ENCODE measurements around the gene TF. TPM values are rescaled to one million over a fixed set of nuclear protein-coding genes. Genes with fewer than 3 reads are reported as not detected.
A peak's percentile ranks its signal among the peaks of the same experiment; 100 is the strongest.

Gene TF
- total and polyA plus RNA-seq, 2 of the 8 experiments (the other 6 are each of a cell fraction or from before 2014, with no cell fraction given): 0.02 to 0.26 TPM

- no peaks in the 10 kb centered on the region for H3K9me3 ChIP-seq (ENCODE audit: insufficient read depth in 2 of 2, low read depth in 1 of 2, low read length in 1 of 2)
- H2BK20ac ChIP-seq (ENCODE audit: low read length): no peak overlapping the region
- H2BK5ac ChIP-seq (ENCODE audit: low read depth, low read length): no peak overlapping the region
- no peak overlapping the region for H2AFZ ChIP-seq (ENCODE audit: low read length)
- H4K8ac ChIP-seq (ENCODE audit: extremely low read depth, insufficient read depth, low read length): no peak overlapping the region
- no peak overlapping the region for H4K91ac ChIP-seq (replicated peaks; ENCODE audit: insufficient read length, low read length)
- no peak overlapping the region for H3K14ac ChIP-seq (ENCODE audit: insufficient read length)
- no peak overlapping the region for H4K5ac ChIP-seq (ENCODE audit: insufficient read length, low read depth, low read length)
- H2BK15ac ChIP-seq (ENCODE audit: low read length): no peak overlapping the region
- H2AK5ac ChIP-seq (ENCODE audit: low read depth, low read length): no peak overlapping the region
- no peak overlapping the region for H3K4ac ChIP-seq (replicated peaks; ENCODE audit: insufficient read length, low read depth, low read length)
- H3K4me2 ChIP-seq (ENCODE audit: insufficient read depth in 1 of 2, low read depth in 2 of 2, low read length in 2 of 2): no peak overlapping the region
- no peak overlapping the region for H3K9ac ChIP-seq (replicated peaks in 1 of 4; ENCODE audit: extremely low read depth in 1 of 4, low read depth in 3 of 4, low read length in 3 of 4)
- no peak for FAIRE-seq
- ChIA-PET CTCF (ENCODE audit: partially characterized antibody) (interaction anchor here (1.1 to 7.9 kb wide), 2 partner anchors 11 to 43 kb away, joined by 3 to 75 read pairs; no protein-coding TSS in a partner anchor), POLR2A (ENCODE audit: partially characterized antibody) (no interaction called here)
- no peaks in the 10 kb centered on the region for H3K23me2 ChIP-seq (ENCODE audit: low read depth, low read length)
- H3K56ac ChIP-seq (replicated peaks; ENCODE audit: insufficient read length, low read depth, low read length): no peak overlapping the region
- peaks cover 0 to 1% of the 10 kb centered on the region in 2 experiments for H4K20me1 ChIP-seq (replicated peaks in 1 of 2; ENCODE audit: control insufficient read depth in 1 of 2, insufficient read depth in 2 of 2, low read length in 2 of 2)
- no peaks in the 10 kb centered on the region for H3K79me1 ChIP-seq (ENCODE audit: low read depth, low read length)
- H3K18ac ChIP-seq (ENCODE audit: extremely low read depth, low read length): no peak overlapping the region
- no peaks in the 10 kb centered on the region for H3K27me3 ChIP-seq (replicated peaks in 1 of 4; ENCODE audit: control insufficient read depth in 3 of 4, extremely low read depth in 1 of 4, insufficient read depth in 3 of 4, low read length in 3 of 4)
- H3K4me3 ChIP-seq (ENCODE audit: extremely low read depth in 1 of 4, insufficient read depth in 2 of 4, low read depth in 3 of 4, low read length in 4 of 4): no peak overlapping the region
- H3K36me3 ChIP-seq (ENCODE audit: control insufficient read depth in 2 of 4, insufficient read depth in 4 of 4, low read length in 3 of 4): peaks cover 0 to 1% (median 0%) of the 10 kb centered on the region in 4 experiments; a peak in 1 of 8 replicates
- no peak overlapping the region for H2BK12ac ChIP-seq (ENCODE audit: low read depth, low read length)
- no peaks in the 10 kb centered on the region for H3K79me2 ChIP-seq (ENCODE audit: control insufficient read depth in 1 of 2, insufficient read depth in 2 of 2, low read length in 2 of 2)
- H3K4me1 ChIP-seq (replicated peaks in 1 of 4; ENCODE audit: control insufficient read depth in 3 of 4, insufficient read depth in 4 of 4, low read length in 3 of 4): no peaks in the 10 kb centered on the region
- 90% methylated on average over 3 of the region's 3 CpGs; no CpG with 5 or more reads in 1 of the 2 experiments for WGBS, 2 experiments (ENCODE audit: extremely low coverage in 1 of 2, insufficient coverage in 1 of 2, insufficient read length in 1 of 2, insufficient replicate concordance in 2 of 2, low coverage in 1 of 2, low lambda C conversion rate in 2 of 2, missing lambda C conversion rate in 1 of 2)
- DNase-seq (ENCODE audit: low read depth in 1 of 2, low spot score in 2 of 2): peak in 1 of 2 experiments; percentile 37
- H3K23ac ChIP-seq (ENCODE audit: insufficient read length): no peak overlapping the region
- no peak overlapping the region for H2BK120ac ChIP-seq (replicated peaks; ENCODE audit: low read depth, low read length)
- H3K27ac ChIP-seq (ENCODE audit: low read depth, low read length): no peak overlapping the region
- TF ChIP-seq CHD1 (IDR thresholded peaks at IDR 0.05; ENCODE audit: low read depth, low read length) (no peak), USF2 (IDR thresholded peaks at IDR 0.05; ENCODE audit: low read length) (no peak), RAD21 (IDR thresholded peaks at IDR 0.05 in 1 of 2, conservative IDR thresholded peaks at IDR 0.05 in 1 of 2; ENCODE audit: low read depth in 2 of 2, low read length in 2 of 2) (no peak), E2F6 (IDR thresholded peaks at IDR 0.05) (no peak), GABPA (IDR thresholded peaks at IDR 0.05; ENCODE audit: borderline replicate concordance, insufficient read depth, low read length) (no peak), NANOG (IDR thresholded peaks at IDR 0.05; ENCODE audit: insufficient read depth, low read depth, low read length, poor library complexity, severe bottlenecking) (no peak), CTBP2 (IDR thresholded peaks at IDR 0.05; ENCODE audit: borderline replicate concordance, insufficient read depth, insufficient read length, low read length) (no peak), RFX5 (IDR thresholded peaks at IDR 0.05; ENCODE audit: borderline replicate concordance, low read depth, low read length) (no peak), TEAD4 (IDR thresholded peaks at IDR 0.05; ENCODE audit: low read depth, low read length) (no peak)
These were observed 83.1 kb downstream of the TF start for GRCh38 chr3:133829310-133829707.
